HG03175 (cell line): ENCODE data around the gene ATP5F1E.
"Not testable (repeated sequence)": the region's sequence is repeated elsewhere in the genome, so short reads cannot be mapped to it uniquely, and the experiment has no call there.

Experiments used
- ATAC-seq: cut with Tn5 transposase; IDR thresholded peaks from one replicate; pipeline ENCODE4 v1.9.1; 2021; ENCODE audit warnings: mild to moderate bottlenecking, moderate library complexity; ENCODE audit not compliant: unreplicated experiment

The ATP5F1E gene

DNA sequence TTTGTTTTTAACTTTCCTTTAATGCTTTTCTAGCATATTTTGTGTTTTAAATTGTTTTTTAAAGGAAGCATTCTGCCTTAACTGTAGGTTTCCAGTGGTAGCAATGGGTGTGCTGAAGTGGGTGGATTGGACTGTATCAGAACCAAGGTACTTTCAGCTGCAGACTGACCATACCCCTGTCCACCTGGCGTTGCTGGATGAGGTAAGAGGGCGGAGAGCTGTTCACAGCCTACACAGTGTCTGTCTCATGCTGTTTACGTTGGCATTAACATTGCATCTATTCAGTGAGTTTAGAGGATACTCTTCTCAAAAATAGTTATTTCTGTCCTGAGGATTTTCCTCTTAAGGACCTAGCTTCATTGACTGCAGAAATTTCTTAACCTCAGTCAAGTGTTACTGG, 39.2 kb downstream of the ATP5F1E start:
- ATAC-seq, result no peak

DNA sequence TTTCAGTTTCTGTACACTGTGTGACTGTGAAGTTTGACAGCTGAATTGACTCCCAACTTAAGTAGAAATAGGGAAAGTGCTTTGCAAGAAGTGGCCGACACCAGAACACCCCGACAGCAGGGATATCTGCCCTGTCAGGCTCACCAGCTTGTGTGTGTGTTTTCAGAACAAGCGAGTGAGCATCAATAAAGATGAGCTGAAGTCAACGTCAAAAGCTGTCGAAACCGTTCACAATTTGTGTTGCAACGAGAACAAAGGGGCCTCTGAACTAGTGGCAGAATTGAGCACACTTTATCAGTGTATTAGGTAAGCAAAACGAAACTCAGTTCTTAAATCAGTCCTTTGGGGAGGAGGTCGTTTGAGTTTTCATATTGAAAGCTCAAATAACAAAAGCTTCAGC, 40.4 kb downstream of the ATP5F1E start:
- ATAC-seq, result no peak

DNA sequence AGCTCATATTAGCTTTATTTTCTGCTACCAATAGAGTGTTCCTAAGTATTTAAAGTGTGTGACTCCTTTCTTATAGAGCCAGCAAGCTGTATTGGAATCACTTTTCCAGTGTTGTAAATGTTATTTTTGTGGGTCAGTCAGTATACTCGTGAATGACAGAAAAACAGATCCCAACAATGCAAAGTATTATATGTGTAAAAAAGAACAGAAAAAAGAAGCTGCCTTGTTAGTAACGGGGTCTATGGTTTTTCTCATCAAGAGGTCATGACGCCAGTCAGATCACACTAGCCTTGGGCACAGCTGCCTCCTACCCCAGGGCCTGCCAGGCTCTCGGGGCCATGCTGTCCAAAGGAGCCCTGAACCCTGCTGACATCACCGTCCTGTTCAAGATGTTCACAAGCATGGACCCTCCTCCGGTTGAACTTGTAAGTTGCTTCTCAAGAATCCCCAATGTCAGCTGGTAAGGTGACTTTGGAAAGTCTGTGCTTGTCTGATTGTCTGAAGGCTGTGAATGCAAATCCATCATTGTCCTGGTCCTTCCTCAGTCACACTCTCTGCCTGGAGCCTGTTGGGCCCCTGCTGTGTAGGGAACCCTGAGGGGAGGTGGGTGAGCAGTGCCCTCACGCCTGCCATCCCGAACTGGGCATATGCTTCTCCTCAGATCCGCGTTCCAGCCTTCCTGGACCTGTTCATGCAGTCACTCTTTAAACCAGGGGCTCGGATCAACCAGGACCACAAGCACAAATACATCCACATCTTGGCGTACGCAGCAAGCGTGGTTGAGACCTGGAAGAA, 41.3 kb downstream of the ATP5F1E start:
- no peak for ATAC-seq

DNA sequence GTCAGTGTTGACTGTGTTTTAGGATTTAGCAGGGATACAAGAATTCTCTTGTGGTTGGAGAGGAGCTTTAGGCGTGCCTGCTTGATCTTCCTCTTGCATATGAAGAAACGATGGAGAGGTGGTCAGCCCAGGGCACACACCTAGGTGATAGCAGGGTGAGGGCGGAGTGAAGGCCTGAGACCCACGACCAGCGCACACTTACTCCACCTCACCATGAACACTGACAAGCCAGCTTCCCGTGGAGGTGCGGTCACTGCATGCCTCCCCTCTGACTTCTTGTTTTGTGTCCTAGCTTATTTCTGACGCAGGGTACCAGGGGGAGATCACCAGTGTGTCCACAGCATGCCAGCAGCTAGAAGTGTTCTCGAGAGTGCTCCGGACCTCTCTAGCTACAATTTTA, 42.9 kb downstream of the ATP5F1E start:
- ATAC-seq, result no peak

DNA sequence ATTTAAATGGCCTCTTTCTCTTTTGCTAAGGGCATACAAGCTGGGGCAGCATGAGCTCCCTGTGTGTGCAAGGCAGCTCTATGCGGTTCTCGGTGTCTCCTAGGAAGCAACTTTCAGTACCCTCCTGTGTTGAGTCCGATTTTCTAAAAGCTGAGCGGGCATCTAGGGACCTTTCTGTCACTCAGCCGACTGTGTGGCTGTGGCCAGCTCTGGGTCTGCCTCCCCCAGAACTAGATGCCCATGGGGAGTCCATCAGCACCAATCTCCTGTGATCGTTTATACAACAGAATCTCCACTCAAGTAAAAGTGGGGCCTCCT, 43.6 kb downstream of the ATP5F1E start:
- no peak for ATAC-seq

DNA sequence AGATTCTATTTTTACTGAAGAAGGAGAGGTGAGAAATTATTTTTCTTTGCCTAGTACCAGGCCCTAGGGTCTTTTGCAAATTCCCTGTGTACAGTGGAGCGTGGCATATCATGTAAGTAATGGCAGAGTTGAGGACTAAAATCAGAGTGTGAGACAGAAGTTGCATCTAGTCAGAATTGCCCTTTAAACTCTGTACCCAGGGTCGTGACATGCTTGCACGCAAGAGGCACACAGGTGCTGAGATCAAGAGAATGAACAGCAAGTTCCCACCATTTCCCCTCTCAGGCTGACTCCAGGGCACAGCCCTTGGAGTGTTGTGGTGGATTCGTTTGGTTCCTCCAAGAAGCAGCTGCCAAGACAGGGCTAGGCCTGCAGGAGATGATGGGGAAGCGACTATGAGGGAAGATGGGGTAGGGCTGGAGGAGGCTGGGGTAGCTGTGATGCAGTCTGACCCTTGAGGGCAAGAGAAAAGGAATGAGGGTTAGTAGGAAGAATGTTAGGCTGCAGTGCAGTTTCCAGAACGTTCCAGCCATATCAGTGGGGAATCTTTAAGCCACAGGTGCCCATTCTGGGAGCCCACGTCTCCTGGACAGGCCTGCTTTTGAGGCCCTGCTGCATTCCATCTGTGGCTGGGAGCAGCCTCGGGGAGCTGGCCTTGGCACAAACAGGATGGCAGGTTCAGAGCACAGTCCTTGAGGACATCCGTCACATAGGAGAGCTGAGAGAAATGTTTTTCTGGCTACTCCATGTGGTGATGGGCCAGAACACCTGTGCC, 44.2 kb downstream of the ATP5F1E start:
- ATAC-seq, result no peak

DNA sequence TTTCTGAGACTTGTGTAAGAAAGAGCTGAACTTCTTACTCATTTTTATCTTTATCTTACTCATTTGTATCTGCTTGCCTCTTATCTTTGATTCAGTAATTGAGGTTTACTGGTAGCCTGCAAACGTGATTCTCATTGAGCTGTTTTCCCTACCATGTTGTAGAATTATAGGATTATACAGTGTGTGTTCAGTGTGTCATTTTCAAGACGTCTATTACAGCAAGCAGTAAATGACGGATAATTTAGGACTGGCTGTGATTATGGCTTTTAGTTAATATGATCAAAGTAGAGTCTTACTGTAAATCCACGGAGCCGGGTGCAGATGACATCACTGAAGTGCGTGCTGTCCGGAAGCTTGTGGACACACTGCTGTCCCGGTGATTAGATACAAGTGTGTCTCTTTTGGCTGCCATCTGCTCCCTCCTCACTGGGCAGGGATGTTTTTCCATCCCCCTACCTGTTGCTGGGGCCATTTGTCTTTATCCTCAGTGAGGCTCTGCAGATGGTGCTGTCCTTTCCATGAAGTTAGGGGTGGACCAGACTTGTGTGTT, 45.1 kb downstream of the ATP5F1E start:
- no peak for ATAC-seq

DNA sequence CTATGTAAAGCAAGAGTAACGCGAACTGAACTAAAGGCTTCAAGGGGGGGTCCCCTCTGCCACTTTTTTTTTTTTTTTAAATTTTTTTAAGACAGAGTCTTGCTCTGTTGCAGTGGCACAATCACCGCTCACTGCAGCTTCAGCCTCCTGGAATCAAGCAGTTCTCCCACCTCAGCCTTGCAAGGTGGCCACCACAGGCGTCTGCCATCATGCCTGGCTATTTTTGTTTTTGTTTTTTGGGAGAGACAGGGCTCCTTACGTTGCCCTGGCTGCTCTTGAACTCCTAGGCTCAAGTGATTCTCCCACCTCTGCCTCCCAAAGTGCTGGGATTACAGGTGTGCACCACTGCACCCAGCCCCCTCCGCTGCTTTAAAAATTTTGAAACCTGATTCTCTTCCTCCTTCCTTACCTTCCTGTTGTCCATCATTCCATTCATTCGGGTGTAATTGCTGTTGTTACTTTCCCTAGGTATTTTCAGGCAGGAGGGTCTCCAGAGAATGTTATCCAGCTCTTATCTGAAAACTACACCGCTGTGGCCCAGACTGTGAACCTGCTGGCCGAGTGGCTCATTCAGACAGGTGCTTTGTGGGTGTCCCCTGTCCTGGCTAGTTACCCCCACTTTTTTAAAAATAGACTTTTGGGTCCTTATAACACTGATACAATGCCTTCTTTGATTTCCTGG, 45.7 kb downstream of the ATP5F1E start:
- ATAC-seq, result no peak

DNA sequence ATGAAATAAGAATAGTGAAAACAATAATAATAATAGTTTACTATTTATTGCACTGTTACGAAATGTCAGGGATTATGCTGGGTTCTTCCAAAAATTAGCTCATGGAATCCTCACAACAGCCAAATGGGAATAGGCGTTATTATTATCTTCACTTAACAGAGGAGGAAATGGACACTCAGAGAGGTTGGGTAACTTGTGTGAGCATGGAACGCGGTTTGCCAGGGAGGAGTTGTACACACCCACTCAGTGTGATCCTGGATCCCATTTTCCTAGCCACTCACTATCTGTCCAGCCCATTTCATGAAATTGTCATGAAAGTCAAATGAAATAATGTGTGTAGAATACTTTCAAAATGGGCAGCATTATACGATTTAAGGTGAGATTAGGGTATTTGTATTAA, 46.5 kb downstream of the ATP5F1E start:
- no peak for ATAC-seq

DNA sequence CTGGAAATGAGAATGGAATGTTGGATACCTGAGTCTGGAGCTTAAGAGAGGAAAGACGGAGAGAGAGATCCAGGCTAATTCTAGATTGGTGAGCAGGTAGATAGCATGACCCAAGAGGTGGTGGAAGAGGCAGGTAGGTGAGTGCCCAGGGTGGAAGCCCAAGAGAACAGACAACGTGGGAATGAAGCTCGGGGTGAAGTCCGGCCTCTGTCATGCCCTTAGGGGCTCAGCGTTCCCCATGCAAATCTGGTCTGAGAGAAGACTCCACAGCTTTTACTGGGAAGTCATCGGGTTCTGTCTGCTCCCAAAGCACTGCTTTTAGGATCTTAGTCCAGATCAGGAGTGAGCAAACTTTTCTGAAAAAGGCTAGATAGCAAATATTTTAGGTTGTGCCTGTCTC, 47.4 kb downstream of the ATP5F1E start:
- ATAC-seq, result no peak

DNA sequence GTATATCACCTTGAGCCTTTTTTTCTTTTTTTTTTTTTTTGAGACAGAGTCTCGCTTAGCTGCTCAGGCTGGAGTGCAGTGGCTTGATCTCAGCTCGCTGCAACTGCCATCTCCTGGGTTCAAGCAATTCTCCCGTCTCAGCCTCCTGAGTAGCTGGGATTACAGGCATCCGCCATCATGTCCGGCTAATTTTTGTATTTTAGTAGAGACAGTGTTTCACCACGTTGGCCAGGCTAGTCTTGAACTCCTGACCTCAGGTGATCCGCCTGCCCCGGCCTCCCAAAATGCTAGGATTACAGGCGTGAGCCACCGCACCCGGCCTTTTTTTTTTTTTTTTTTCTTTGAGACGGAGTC, 49.0 kb downstream of the ATP5F1E start:
- not testable (repeated sequence) for ATAC-seq

DNA sequence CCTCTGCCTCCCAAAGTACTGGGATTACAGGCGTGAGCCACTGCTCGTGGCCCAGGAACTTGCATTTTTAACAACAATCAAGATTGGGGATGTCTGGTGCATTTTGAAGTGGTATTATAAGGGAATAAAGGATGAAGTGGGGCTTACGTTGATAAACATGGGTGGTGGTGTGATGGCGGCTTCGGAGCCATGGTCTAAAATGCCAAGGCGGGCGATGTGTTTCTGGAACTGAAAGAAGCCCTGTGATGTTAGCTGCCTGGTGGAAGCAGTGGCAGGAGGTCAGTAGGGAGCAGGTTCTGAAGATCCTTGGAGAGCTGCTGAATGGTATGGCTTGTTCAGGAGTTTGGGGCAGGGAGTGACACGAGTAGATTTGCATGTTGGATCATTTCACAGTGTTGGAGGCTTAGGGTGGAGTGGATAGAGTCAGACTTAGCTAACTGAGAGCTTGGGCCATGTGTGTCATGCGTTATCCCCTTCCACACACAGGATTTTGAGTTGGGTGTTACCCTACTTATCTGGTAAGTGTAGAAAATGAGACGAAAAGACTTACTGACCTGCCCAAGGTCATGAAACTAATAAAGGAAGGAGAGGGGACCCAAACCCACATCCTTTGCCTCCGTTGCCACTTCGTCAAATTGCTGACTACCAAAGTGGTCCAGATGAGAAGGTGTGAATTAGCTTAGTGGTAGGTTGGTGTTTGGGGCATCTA, 49.6 kb downstream of the ATP5F1E start:
- no peak for ATAC-seq

DNA sequence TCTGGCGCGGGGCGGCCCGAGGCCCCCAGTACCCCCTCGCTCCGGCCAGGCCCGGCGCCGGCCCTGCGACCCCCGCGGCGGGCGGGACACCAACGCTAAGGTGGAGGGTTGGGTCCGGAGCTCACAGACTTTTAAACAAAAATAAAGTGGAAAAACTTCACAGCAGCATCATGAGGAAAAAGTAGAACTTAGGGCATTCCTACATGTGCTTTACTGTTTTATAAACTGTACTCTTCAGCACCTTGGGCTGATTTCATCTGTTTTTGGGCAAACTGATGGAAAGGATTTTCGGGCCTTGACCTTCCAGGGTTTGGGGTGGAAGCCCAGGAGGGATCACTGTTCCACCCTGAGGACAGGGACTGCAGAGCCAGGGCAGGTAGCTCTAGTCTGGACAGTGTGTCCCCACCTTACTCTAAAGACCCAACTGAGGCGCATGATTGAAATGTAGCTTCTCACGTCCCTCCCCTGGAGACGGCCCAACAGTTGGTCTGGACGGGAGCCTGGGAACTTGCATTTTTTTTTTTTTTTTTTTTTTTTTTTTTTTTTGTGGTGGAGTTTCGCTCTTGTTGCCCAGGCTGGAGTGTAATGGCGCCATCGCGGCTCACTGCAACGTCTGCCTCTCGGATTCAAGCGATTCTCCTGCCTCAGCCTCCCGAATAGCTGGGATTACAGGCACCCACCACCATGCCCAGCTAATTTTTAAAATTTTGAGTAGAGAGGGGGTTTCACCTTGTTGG, 50.3 kb downstream of the ATP5F1E start:
- no peak for ATAC-seq

DNA sequence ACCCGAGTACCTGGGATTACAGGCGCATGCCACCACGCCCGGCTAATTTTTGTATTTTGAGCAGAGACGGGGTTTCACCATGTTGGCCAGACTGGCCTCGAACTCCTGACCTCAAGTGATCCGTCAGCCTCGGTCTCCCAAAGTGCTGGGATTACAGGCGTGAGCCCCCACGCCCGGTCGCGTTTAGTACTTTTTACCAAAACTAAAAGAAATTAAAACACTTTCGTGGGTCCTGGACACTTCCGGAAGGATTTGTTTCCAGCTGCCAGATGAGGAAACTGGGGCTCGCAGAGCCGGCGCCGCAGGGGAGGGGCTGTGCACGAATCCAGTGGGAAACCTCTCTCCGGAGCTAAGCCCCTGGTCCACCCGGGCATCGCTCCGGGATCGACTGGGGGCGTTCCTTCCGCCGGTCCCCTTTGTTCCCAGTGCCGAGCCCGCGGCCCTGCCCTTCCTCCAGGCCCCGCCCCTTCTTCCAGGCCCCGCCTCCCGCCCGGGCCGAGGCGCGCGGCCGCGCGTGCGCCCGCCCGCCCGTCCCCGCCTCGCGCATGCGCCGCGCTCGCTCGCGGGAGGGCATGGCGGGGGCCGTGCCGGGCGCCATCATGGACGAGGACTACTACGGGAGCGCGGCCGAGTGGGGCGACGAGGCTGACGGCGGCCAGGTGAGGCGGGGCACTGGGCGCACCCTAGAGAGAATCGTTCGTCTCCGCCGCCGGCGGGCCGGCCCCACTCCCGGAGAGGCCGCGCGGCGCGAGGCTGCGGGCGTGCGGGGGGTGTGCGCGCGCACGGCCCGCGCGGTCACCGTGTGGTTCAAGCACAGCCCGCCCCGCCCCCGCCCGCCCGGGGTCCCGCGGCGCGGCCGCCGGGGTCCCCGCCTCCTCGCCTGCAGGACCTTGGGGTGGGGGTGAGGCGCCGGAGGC, 51.2 kb downstream of the ATP5F1E start, which contains the start of gene NELFCD:
Gene NELFCD (plus strand): TSS at position 546 of the 917 bp plus-strand sequence. CDS start 54 bp downstream, at position 600.
- ATAC-seq, result peak; percentile 81

DNA sequence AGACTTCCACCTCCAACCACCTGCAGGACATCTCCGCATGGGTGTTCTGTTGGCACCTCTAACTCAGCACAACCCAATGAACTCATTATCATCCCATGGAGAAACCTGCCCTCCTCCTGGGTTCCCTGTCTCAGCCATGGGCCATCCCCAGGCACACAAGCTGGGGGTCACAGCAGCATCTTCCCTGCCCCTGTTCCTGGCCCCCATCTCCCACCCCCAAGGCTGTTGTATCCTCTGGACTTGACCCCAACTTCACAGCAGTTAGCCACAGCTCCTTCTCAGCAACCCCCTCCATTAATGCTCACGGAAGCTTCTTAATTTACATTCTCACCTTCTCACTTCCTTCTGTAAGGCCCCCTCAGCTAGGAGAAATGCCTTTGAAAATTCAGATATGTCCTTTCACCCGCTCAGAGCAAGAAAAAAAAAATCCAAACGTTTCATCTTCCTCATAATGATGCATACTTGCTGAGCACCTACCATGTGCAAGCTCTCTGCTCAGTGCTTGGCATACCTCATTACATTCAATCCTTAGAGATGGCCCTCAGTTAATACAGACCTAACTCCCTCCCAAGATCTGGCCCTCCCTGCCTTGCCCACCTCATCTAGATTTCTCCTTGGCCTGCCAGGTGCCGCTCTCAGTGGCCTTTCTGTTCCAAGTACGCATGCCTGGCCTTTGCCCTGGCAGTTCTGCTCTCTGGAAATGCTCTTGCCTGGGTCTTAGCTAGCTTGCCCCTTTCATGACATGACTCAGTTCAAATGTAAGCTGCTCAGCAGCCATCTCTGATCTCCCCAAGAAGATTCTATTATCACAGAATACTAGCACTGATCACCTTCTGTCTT, 53.6 kb downstream of the ATP5F1E start:
- no peak for ATAC-seq

DNA sequence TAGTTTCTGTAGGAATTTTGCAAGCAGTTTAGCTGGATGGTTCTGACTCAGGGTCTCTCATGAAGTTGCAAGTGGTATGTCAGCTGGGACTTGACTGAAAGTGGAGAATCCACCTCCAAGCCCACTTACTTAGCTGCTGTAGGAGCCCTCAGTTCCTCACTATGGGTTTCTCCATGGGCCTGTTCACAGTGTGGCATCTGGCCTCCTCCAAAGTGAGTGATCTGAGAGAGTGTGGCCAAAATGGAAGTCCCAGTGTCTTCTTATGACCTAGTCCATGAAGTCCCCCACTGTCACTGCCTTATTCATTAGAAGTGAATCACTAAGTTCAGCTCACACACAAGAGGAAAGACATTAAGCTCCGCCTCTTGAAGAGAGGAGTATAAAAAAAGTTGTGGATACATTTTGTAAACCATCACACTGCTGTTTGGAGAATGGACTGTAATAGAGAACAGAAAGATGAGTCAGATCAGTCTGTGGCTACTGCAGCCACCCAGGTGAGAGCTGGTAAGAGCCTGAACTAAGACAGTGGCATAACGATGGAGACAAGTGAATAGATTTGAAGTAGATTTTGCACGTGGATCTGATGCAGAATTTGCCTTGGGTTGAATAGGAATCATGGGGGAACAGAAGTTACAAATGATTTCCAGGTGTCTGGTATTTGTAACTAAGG, 55.9 kb downstream of the ATP5F1E start:
- ATAC-seq, result no peak
